ENCODE measurements around the gene CMKLR1. TPM values are rescaled to one million over a fixed set of nuclear protein-coding genes. Genes with fewer than 3 reads are reported as not detected.

The CMKLR1 gene
- total RNA-seq, 2 donors from 2014 or later = not detected

- Mint-ChIP-seq H3K4me1 (no peaks in the 10 kb centered on the region), H3K36me3 (ENCODE audit: low read depth) (no peaks in the 10 kb centered on the region), H3K27ac (no peak overlapping the region), H3K27me3 (peaks cover 33% of the 10 kb centered on the region), H3K4me3 (no peak overlapping the region), H3K9me3 (no peaks in the 10 kb centered on the region)
- ATAC-seq (replicated peaks) = no peak
Measured at GRCh38 chr12:108248011-108248410, 91.1 kb downstream of the CMKLR1 start.

DNA sequence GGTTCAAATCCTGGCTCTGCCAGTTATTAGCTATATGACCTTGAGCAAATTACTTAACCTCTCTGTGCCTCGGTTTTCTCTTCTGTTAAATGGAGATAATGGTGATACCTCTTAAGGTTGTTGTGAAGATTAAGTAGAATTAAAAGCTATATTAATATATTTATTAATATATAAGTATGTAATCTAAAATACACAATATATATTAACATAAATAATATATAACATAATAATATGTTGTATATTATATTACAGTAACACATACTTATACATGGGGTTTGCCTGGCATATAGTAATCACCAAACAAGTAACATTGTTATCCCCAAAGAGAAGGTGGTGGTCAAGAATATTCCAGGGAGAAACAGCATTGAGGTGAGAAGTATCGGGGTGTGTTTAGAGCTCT, 92.0 kb downstream of the CMKLR1 start:
- ATAC-seq (replicated peaks) = no peak
- peaks cover 30% of the 10 kb centered on the region for H3K27me3 Mint-ChIP-seq
- H3K9me3 Mint-ChIP-seq = no peaks in the 10 kb centered on the region
- H3K4me3 Mint-ChIP-seq = no peak overlapping the region
- H3K27ac Mint-ChIP-seq = no peak overlapping the region
- no peaks in the 10 kb centered on the region for H3K36me3 Mint-ChIP-seq (ENCODE audit: low read depth)
- H3K4me1 Mint-ChIP-seq = no peaks in the 10 kb centered on the region

DNA sequence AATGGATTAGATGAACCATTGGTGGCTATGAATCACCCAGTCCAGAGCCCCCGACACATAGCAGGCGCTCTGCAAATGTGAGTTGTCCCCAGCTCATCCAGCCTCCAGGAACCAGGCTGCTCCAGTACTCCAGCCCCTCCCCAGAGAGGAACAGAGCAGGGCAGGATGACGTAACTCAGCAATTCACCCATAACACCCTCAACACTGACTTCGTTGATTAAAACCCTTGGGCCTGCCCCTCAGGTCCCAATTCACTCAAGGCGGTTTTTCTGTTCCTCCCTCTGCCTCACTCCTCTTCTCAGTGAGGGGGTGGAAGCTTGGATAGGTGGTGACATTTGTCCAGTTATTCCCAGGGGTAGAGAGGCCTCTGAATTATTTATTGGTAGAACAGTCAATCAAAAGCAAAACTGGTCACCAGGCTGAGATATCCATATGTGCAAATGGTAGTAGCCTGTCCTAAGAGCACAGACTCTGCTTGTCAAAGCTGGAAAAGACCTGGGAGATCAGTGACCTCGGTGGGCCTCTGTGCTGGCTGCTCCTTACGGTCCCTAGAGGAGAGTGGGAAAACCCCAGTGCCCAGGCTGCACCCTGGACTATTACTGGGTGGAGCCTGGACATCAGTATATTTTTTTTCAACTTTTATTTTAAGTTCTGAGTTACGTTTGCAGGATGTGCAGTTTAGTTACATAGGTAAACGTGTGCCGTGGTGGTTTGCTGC, 97.0 kb downstream of the CMKLR1 start:
- Mint-ChIP-seq H3K9me3 (no peaks in the 10 kb centered on the region), H3K4me3 (no peak overlapping the region), H3K27me3 (peaks cover 6% of the 10 kb centered on the region), H3K36me3 (ENCODE audit: low read depth) (no peaks in the 10 kb centered on the region), H3K27ac (no peak overlapping the region), H3K4me1 (no peaks in the 10 kb centered on the region)
- ATAC-seq (replicated peaks) = no peak

- Mint-ChIP-seq H3K27ac (no peak overlapping the region), H3K9me3 (no peaks in the 10 kb centered on the region), H3K4me1 (no peaks in the 10 kb centered on the region), H3K36me3 (ENCODE audit: low read depth) (no peaks in the 10 kb centered on the region), H3K4me3 (no peak overlapping the region), H3K27me3 (peaks cover 14% of the 10 kb centered on the region)
- no peak for ATAC-seq (replicated peaks)
Measured at GRCh38 chr12:108240928-108241327, 98.2 kb downstream of the CMKLR1 start.

DNA sequence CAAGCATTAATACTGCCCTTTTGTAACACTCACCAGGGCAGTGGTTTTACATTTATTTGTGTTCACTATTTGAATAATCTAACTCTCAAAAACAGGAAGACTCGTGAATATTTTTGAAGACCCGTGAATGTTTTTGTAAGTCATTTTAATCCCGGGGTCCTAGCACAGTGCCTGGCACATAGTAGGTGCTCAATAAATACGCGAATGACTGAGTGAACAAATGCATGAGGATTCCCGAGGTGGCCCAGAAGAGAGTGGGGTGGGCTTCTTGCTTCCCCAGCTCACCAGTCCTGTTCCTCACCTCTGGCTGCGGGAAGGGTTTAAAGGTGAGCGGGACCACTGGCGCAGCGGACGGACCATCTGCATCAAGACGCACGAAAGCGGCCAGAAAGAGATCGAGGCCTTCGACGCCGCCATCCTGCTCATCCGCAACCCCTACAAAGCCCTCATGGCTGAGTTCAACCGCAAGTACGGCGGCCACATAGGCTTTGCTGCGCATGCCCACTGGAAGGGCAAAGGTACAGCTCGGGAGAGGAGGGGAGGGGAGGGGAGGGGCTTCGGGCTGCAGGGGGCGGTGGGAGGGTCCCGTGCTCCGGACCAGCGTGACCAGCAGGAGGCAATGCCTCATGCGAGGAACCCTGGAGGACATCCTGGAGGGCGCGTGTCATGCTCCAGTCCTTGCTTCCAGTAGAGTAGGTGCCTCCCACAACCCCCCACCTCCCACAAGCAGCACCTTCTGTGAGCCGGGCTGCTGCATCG, 98.9 kb downstream of the CMKLR1 start:
- Mint-ChIP-seq H3K36me3 (ENCODE audit: low read depth) (no peaks in the 10 kb centered on the region), H3K27ac (no peak overlapping the region), H3K9me3 (no peaks in the 10 kb centered on the region), H3K27me3 (peaks cover 14% of the 10 kb centered on the region), H3K4me1 (no peaks in the 10 kb centered on the region), H3K4me3 (no peak overlapping the region)
- ATAC-seq (replicated peaks) = no peak

GRCh38 chr12:108239378-108239777, 99.7 kb downstream of the CMKLR1 start:
- Mint-ChIP-seq H3K27ac (no peak overlapping the region), H3K4me3 (no peak overlapping the region), H3K4me1 (no peaks in the 10 kb centered on the region), H3K36me3 (ENCODE audit: low read depth) (no peaks in the 10 kb centered on the region), H3K27me3 (peaks cover 14% of the 10 kb centered on the region), H3K9me3 (no peaks in the 10 kb centered on the region)
- ATAC-seq (replicated peaks) = no peak

GRCh38 chr12:108238474-108238873, 100.6 kb downstream of the CMKLR1 start:
- no peaks in the 10 kb centered on the region for H3K36me3 Mint-ChIP-seq (ENCODE audit: low read depth)
- H3K9me3 Mint-ChIP-seq = no peaks in the 10 kb centered on the region
- ATAC-seq (replicated peaks) = no peak
- peaks cover 14% of the 10 kb centered on the region for H3K27me3 Mint-ChIP-seq
- no peak overlapping the region for H3K4me3 Mint-ChIP-seq
- H3K4me1 Mint-ChIP-seq = no peaks in the 10 kb centered on the region
- no peak overlapping the region for H3K27ac Mint-ChIP-seq

Other genes starting within 250 kb of the CMKLR1 start
- not detected for gene WSCD2, start 210.0 kb downstream of the CMKLR1 start, total RNA-seq
- gene FICD, start 176.0 kb upstream of the CMKLR1 start, total RNA-seq = 1 to 10 TPM; 2.9 to 3.6 TPM
- gene SART3, start 221.9 kb upstream of the CMKLR1 start, total RNA-seq = 10 to 100 TPM; 85.0 to 98.6 TPM
- 10 to 100 TPM; 93.3 to 98.7 TPM for gene ISCU, start 223.3 kb upstream of the CMKLR1 start, total RNA-seq